ENCODE results near the gene WIPI1. TPM values are rescaled to one million over a fixed set of nuclear protein-coding genes. Genes with fewer than 3 reads are reported as not detected.
"Not testable (repeated sequence)": the region's sequence is repeated elsewhere in the genome, so short reads cannot be mapped to it uniquely, and the experiment has no call there.

Gene WIPI1
- total RNA-seq, 1 donor from 2014 or later: 37.3 TPM

- no peak overlapping the region for H3K4me3 ChIP-seq
- no peaks in the 10 kb centered on the region for H3K9me3 ChIP-seq
- no peak overlapping the region for H3K27ac ChIP-seq
- H3K27me3 ChIP-seq: no peaks in the 10 kb centered on the region
- H3K36me3 ChIP-seq: no peaks in the 10 kb centered on the region
- H3K4me1 ChIP-seq: peaks cover 8% of the 10 kb centered on the region
- intact Hi-C loops (cut with DNase I): no loop called here
- no peak for TF ChIP-seq POLR2A (IDR thresholded peaks at IDR 0.05)
- no peak for TF ChIP-seq POLR2AphosphoS5 (IDR thresholded peaks at IDR 0.05; ENCODE audit: insufficient read depth in 1 of 2, low read depth in 1 of 2)
- no peak for TF ChIP-seq CTCF (IDR thresholded peaks at IDR 0.05)
- no peak for DNase-seq (ENCODE audit: extremely low spot score in 2 of 2)
Measured at GRCh38 chr17:68497885-68498319, 40.6 kb upstream of the WIPI1 start.

DNA sequence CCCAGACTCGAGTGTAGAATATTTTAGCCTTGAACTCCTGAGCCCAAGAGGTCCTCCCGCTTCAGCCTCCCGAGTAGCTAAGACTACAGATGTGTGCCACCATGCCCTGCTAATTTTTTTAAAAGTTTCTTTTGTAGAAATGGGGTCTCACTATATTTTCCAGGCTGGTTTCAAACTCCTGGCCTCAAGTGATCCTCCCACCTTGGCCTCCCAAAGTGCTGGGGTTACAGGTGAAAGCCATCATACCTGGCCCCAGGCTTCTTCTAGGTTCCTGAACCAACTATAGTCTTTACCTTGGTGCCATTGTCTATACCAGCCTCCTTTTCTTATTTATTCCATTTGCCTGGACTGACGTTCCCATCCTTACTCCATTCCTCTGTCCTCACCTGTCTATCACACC, 37.8 kb upstream of the WIPI1 start:
- intact Hi-C loops (cut with DNase I): no loop called here
- TF ChIP-seq CTCF (IDR thresholded peaks at IDR 0.05): no peak
- TF ChIP-seq POLR2AphosphoS5 (IDR thresholded peaks at IDR 0.05; ENCODE audit: insufficient read depth in 1 of 2, low read depth in 1 of 2): no peak
- TF ChIP-seq POLR2A (IDR thresholded peaks at IDR 0.05): no peak
- Histone ChIP-seq H3K9me3 (no peaks in the 10 kb centered on the region), H3K36me3 (no peaks in the 10 kb centered on the region), H3K4me3 (no peak overlapping the region), H3K4me1 (peaks cover 21% of the 10 kb centered on the region), H3K27ac (no peak overlapping the region), H3K27me3 (no peaks in the 10 kb centered on the region)
- DNase-seq (ENCODE audit: extremely low spot score in 2 of 2): no peak

DNA sequence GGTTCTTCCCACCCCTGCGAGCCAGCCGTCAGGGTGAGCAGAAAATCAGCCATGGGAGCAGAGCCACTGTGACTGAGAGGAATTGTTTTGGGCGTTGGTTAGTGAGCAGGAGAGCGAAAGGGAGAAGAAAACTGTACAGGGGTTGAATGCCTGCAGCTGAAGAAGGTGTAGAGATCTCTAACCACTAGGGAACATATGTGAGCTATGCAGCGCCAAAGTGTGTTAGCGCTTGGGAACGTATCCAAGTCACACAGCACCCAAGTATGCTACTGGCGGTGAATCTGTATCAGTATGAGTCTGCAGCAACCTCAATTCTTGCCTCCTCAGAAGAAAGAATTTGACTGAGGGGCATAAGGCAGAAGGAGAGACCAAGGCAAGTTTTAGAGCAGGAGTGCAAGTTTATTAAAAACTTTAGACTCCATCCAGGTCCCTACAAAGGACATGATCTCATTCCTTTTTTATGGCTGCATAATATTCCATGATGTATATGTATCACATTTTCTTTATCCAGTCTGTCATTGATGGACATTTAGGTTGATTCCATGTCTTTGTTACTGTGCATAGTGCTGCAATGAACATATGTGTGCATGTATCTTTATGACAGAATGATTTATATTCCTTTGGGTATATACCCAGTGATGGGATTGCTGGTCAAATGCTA, 35.2 kb upstream of the WIPI1 start:
- H3K4me3 ChIP-seq; DNase-seq (ENCODE audit: extremely low spot score in 2 of 2); H3K36me3 ChIP-seq; intact Hi-C loops (cut with DNase I); H3K27me3 ChIP-seq; H3K9me3 ChIP-seq; H3K27ac ChIP-seq: not testable (repeated sequence)
- H3K4me1 ChIP-seq: peaks cover 21% of the 10 kb centered on the region

DNA sequence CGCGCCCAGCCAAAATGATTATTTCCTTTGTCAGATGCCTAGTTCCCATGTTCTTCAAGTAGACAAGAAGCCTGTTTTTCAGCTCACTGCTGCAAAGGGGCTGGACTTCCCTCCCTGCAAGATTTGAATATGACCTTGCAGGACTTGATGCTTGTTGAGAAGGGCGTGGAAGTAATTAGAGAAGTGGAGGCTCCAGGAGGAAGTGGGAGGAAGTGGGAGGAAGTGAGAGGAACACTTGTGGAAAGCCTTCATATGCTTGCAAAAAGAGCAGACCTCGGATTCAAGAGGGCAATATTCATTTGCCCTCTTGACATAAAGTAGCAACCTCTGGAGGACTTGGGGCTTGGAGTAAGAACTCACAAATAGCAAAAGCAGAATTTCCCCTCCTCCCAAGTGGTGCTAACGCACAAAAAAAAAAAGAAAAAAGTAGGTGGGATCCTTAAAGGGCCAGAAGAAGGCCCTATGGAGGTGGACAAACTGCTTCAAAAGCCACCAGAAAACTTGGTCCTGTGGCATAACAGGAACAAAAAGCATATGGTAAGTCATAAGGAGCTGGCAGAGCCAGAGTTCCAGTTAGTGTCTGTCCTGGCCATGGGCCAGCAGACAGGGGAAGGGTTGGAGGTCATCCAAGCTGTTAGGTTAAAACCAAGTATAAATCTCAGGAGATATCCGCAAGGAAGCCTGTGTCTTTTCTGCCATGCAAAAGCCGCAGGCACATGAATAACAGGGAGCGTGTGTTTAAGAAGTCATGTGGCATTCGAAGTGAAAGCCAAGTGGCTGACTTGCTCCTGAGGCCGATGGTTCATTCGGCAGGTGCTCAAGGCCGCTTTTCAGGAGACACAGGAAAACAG, 34.3 kb upstream of the WIPI1 start:
- H3K27me3 ChIP-seq: no peaks in the 10 kb centered on the region
- peaks cover 21% of the 10 kb centered on the region for H3K4me1 ChIP-seq
- TF ChIP-seq POLR2A (IDR thresholded peaks at IDR 0.05) (no peak), CTCF (IDR thresholded peaks at IDR 0.05) (no peak), POLR2AphosphoS5 (IDR thresholded peaks at IDR 0.05; ENCODE audit: insufficient read depth in 1 of 2, low read depth in 1 of 2) (peak in 1 of 2 donors; percentile 41)
- no peak overlapping the region for H3K4me3 ChIP-seq
- no peak for DNase-seq (ENCODE audit: extremely low spot score in 2 of 2)
- H3K9me3 ChIP-seq: no peaks in the 10 kb centered on the region
- intact Hi-C loops (cut with DNase I): no loop called here
- no peaks in the 10 kb centered on the region for H3K36me3 ChIP-seq
- no peak overlapping the region for H3K27ac ChIP-seq

GRCh38 chr17:68489919-68490318, 32.6 kb upstream of the WIPI1 start:
- TF ChIP-seq POLR2AphosphoS5 (IDR thresholded peaks at IDR 0.05; ENCODE audit: insufficient read depth in 1 of 2, low read depth in 1 of 2) (no peak), CTCF (IDR thresholded peaks at IDR 0.05) (no peak), POLR2A (IDR thresholded peaks at IDR 0.05) (no peak)
- Histone ChIP-seq H3K27ac (no peak overlapping the region), H3K27me3 (no peaks in the 10 kb centered on the region), H3K4me1 (peaks cover 21% of the 10 kb centered on the region), H3K4me3 (no peak overlapping the region), H3K36me3 (no peaks in the 10 kb centered on the region), H3K9me3 (no peaks in the 10 kb centered on the region)
- intact Hi-C loops (cut with DNase I): no loop called here
- no peak for DNase-seq (ENCODE audit: extremely low spot score in 2 of 2)
